GM21786 (cell line): ENCODE results near the gene WDR86.

Experiments used
- ATAC-seq: cut with Tn5 transposase; IDR thresholded peaks from one replicate; pipeline ENCODE4 v1.9.1; 2021; ENCODE audit not compliant: unreplicated experiment

Gene WDR86

GRCh38 chr7:151428378-151429236, 18.8 kb upstream of the WDR86 start:
- ATAC-seq, result no peak

GRCh38 chr7:151427705-151428377, 18.0 kb upstream of the WDR86 start:
- no peak for ATAC-seq

GRCh38 chr7:151426904-151427704, 17.3 kb upstream of the WDR86 start:
- no peak for ATAC-seq

- no peak for ATAC-seq
Observed at GRCh38 chr7:151426441-151426903, 16.6 kb upstream of the WDR86 start.

- ATAC-seq, result no peak
Observed at GRCh38 chr7:151425670-151426440, 16.0 kb upstream of the WDR86 start.

- ATAC-seq, result no peak
Observed at GRCh38 chr7:151424799-151425198, 15.0 kb upstream of the WDR86 start.

GRCh38 chr7:151423936-151424335, 14.1 kb upstream of the WDR86 start:
- ATAC-seq, result no peak

GRCh38 chr7:151423226-151423625, 13.4 kb upstream of the WDR86 start:
- no peak for ATAC-seq

GRCh38 chr7:151422212-151422611, 12.4 kb upstream of the WDR86 start:
- no peak for ATAC-seq

GRCh38 chr7:151420144-151420543, 10.3 kb upstream of the WDR86 start:
- ATAC-seq, result no peak

- ATAC-seq, result no peak
Observed at GRCh38 chr7:151416941-151417315, 7.1 kb upstream of the WDR86 start.

GRCh38 chr7:151416112-151416940, 6.5 kb upstream of the WDR86 start:
- no peak for ATAC-seq

GRCh38 chr7:151415375-151416105, 5.7 kb upstream of the WDR86 start:
- ATAC-seq, result no peak

- no peak for ATAC-seq
Observed at GRCh38 chr7:151413241-151413640, 3.4 kb upstream of the WDR86 start.

- ATAC-seq, result no peak
Observed at GRCh38 chr7:151412318-151412717, 2.5 kb upstream of the WDR86 start.

- no peak for ATAC-seq
Observed at GRCh38 chr7:151411551-151411950, 1.7 kb upstream of the WDR86 start.

- ATAC-seq, result no peak
Observed at GRCh38 chr7:151410405-151411390, 860 bp upstream of the WDR86 start.
